ENCODE data around the gene TMPRSS9. TPM values are rescaled to one million over a fixed set of nuclear protein-coding genes. Genes with fewer than 3 reads are reported as not detected.

Gene TMPRSS9
- total RNA-seq, 1 experiment from 2014 or later: 0.57 TPM

- H3K27ac Mint-ChIP-seq: no peak overlapping the region
- DNase-seq (ENCODE audit: low spot score) (no peak), ATAC-seq (no peak)
- H3K4me1 Mint-ChIP-seq: no peaks in the 10 kb centered on the region
- H3K4me3 Mint-ChIP-seq: no peak overlapping the region
- ChIA-PET CTCF (interaction anchor here (0.8 kb wide), 1 partner anchor 35 kb away, joined by 6 read pairs; no protein-coding TSS in a partner anchor), POLR2A (no interaction called here)
- TF ChIP-seq SP1 (CRISPR knock-in tag; conservative IDR thresholded peaks at IDR 0.05): no peak
- no peak for TF ChIP-seq TCF7 (CRISPR knock-in tag; IDR thresholded peaks at IDR 0.05; ENCODE audit: low read depth)
- no peak for TF ChIP-seq E2F1 (CRISPR knock-in tag; IDR thresholded peaks at IDR 0.05)
- no peak for TF ChIP-seq HMGA2 (CRISPR knock-in tag; IDR thresholded peaks at IDR 0.05)
- no peak for TF ChIP-seq ERG (CRISPR knock-in tag; IDR thresholded peaks at IDR 0.05)
- no peak for TF ChIP-seq ZMAT4 (CRISPR knock-in tag; IDR thresholded peaks at IDR 0.05)
- no peak for TF ChIP-seq ZBTB43 (CRISPR knock-in tag; IDR thresholded peaks at IDR 0.05)
- no peak for TF ChIP-seq NFYB (CRISPR knock-in tag; conservative IDR thresholded peaks at IDR 0.05; ENCODE audit: low read depth)
- TF ChIP-seq MYBL2 (CRISPR knock-in tag; IDR thresholded peaks at IDR 0.05): no peak
- TF ChIP-seq ZNF425 (CRISPR knock-in tag; conservative IDR thresholded peaks at IDR 0.05): no peak
- no peak for TF ChIP-seq FOXJ3 (CRISPR knock-in tag; IDR thresholded peaks at IDR 0.05; ENCODE audit: borderline replicate concordance)
- TF ChIP-seq ZNF317 (CRISPR knock-in tag; IDR thresholded peaks at IDR 0.05; ENCODE audit: borderline replicate concordance, low read depth): no peak
- TF ChIP-seq TEAD1 (CRISPR knock-in tag; IDR thresholded peaks at IDR 0.05): no peak
- no peak for TF ChIP-seq ZNF232 (CRISPR knock-in tag; IDR thresholded peaks at IDR 0.05)
- TF ChIP-seq JUN (CRISPR knock-in tag; IDR thresholded peaks at IDR 0.05): no peak
- TF ChIP-seq ZNF219 (CRISPR knock-in tag; IDR thresholded peaks at IDR 0.05; ENCODE audit: borderline replicate concordance): no peak
- no peak for TF ChIP-seq PRDM15 (CRISPR knock-in tag; IDR thresholded peaks at IDR 0.05)
- H3K27me3 Mint-ChIP-seq (ENCODE audit: low read depth): no peaks in the 10 kb centered on the region
- H3K9me3 Mint-ChIP-seq: no peaks in the 10 kb centered on the region
- peaks cover 27% of the 10 kb centered on the region for H3K36me3 Mint-ChIP-seq
Measured at GRCh38 chr19:2436926-2437325, 76.9 kb downstream of the TMPRSS9 start.

Measured in WTC11 (cell line).